Pulmonary artery endothelial cell (primary cell): ENCODE measurements around the gene OR5AC2. TPM values are rescaled to one million over a fixed set of nuclear protein-coding genes. Genes with fewer than 3 reads are reported as not detected.

ENCODE experiments used
- DNase-seq: peaks from one replicate; pipeline ENCODE4 v3.0.0-alpha.2; 2011; ENCODE audit warnings: low read depth, low spot score
- total RNA-seq: library from RNA; depleted of rRNA; stranded (reverse); fragments of >200 nt; gene quantifications from 2 replicates; pipeline ENCODE4 v1.2.3, GENCODE V29; 2014

The OR5AC2 gene
- not detected in 2 replicates for total RNA-seq

DNA sequence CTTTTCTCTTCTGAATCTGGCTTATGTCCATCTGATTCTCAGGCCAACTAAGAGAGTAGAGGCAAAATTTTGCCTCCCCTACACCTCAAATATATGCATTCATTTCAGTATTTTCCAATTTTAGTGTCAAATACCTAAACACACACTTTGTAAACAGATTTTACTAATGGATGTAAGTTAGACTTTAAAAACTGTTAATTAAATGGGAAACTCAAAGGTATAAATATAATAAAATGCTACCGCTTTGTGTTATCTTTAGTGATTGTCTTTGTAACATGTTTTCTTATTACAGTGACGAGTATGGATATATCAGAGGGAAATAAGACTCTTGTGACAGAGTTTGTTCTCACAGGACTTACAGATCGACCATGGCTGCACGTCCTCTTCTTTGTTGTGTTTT lies at the start of gene OR5AC2:
Gene OR5AC2 (plus strand): TSS at position 301 of the 400 bp plus-strand sequence. CDS start 0 bp downstream, at position 301.
- DNase-seq = no peak

DNA sequence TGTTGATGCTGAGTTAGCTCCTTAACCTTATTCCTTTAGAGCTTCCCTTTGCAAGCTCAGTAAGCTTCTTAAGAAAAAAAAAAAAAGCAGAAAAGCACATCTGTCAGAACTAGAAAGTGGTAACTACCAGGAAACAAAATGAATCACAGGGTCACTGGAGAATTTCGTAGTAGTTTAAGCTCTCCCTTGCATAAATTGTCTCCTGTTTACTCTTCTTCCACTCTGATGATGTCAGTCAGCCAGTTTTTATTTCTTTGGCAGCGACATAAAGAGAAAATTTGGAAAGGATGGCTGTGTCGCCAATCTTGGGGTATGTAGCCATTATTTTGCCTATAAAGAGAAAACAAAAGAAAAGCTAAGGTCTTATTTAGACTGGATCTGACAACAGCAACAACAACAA lies 48.7 kb upstream of the OR5AC2 start:
- DNase-seq = no peak

- DNase-seq = no peak
Observed at GRCh38 chr3:98038876-98039275, 48.1 kb upstream of the OR5AC2 start.

GRCh38 chr3:98039322-98040024 lies 47.5 kb upstream of the OR5AC2 start:
- DNase-seq = peak; percentile 48

DNA sequence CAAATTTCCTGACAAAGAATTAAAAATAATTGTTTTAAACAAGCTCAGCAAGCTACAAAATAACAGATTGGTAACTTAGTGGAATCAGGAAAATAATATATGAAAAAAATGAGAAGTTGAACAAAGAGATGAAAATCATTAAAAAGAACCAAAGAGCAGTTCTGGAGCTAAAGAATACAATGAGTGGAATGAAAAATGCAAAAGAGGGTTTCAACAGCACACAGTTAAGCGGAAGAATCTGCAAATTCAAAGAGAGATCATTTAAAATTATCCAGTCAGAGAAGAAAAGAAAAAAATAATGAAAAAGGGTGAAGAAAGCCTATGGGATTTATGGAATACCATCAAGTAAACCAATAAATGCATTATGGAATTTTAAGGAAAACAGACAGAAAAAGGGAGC lies 45.6 kb upstream of the OR5AC2 start:
- no peak for DNase-seq

DNA sequence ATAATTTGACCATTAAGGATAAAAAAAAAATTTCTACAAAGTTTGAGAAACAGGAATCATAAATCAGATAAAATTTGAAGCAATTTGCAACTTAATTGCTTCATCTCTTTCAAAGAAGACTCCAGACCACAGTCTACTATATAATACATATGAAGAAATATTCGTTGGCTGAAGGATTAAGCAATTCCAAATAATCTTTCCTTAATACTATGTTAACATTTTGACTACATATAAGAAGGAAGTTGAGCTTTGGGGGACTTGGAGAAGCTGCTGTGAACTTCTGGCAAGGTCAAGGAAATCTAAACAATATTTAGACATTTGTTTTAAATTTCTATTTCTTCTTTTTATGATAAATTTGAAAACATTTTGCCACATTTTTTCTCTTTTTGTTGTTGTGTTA lies 38.4 kb upstream of the OR5AC2 start:
- DNase-seq = no peak

DNA sequence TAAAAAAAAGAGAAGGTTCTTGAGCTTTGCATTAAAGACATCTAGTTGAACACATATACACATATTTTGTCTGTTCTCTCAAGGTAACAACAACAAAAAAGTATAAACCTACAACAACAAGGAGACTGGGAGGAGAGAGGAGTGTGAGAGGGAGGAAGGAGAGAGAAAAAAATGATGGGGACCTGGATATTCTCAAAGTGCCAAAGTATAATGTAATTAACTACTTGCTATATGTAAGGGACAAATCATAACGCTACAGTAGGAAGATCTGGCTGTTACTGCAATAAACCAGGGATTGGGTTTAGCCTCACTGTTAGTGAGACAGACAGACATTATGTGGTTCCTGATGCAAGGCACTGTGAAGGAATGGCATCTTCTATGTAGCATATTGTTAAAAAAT lies 37.7 kb upstream of the OR5AC2 start:
- no peak for DNase-seq

GRCh38 chr3:98056035-98056434 lies 30.9 kb upstream of the OR5AC2 start:
- DNase-seq = no peak

DNA sequence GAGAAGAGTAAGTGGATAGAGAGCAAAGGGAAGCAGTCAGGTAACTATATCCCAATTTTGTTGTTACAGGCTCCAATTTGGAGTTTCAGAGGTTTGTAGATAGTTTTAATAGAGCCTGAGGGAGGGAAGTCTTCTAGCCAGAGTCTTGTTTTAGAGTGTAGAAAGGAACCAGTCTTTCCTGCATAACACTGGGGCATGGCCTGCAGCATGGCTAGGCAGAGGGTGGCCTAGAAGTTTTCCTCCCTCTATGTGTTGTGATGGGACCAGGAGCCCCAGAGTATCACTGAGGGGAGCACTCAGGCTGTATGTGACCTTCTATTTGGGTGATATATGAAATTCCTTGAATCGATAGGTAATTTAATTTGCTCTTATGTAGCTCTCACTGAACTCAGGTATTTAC lies 29.3 kb upstream of the OR5AC2 start:
- no peak for DNase-seq

DNA sequence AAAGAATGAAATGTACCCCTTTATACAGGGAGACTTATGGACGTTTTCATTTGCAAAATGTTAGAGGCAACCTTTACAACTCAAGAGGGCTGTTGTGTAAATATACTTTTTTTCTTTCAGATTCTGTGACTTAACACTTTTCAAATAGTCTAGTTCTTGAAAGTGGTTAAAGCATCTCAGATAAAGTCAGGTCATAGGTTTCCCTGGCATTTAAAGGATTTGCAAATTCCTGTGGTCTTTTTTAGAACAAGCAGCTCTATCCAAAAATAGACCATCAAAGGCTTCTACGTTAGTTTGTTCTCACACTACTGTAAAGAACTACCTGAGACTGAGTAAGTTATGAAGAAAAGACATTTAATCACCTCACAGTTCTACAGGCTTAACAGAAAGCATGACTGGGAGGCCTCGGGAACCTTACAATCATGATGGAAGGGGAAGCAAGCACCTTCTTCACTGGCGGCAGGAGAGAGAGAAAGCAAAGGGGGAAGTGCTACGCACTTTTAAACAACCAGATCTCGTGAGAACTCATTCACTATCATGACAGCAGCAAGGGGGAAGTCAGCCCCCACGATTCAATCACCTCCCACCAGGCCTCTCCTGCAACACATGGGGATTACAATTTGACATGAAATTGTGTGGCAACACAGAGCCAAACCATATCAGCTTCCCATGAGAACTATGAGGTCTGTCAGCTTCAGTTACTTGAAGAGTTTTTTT lies 28.6 kb upstream of the OR5AC2 start:
- DNase-seq = no peak

GRCh38 chr3:98068824-98069223 lies 18.1 kb upstream of the OR5AC2 start:
- DNase-seq = no peak

DNA sequence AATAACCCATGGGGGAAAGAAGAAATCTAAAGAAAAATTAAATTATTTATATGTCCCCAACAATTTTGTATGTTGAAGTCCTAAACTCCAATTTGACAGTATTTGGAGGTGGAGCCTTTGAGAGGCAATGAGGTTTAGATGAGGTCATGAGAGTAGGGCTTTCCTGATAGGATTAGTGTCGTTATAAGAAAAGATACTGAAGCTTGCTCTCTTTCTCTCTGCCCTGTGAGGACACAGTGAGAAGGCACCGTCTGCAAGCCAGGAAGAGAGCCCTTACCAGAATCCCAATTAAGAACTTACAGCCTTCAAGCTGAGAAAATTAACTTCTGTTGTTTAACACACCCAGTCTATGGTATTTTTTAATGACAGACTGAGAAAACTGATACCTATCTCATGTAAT lies 16.1 kb upstream of the OR5AC2 start:
- DNase-seq = no peak

DNA sequence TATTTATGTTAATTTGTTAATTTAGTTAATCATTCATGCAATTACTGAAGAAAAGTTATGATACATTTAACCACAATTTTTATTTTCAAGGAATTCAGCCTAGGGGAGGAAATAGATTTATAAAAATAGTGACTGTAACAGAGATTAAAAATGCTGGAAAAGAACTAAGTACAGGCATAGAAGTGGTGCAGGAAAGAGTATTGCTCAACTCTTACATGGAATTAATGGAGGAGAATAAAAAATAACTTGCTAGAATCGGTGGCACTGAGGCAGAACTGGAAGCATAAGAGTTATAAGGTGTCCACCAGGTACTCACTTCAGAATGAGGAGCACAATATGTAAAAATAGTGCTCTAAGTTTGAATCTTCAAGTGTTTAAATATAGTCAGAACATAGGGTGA lies 13.5 kb upstream of the OR5AC2 start:
- no peak for DNase-seq

DNA sequence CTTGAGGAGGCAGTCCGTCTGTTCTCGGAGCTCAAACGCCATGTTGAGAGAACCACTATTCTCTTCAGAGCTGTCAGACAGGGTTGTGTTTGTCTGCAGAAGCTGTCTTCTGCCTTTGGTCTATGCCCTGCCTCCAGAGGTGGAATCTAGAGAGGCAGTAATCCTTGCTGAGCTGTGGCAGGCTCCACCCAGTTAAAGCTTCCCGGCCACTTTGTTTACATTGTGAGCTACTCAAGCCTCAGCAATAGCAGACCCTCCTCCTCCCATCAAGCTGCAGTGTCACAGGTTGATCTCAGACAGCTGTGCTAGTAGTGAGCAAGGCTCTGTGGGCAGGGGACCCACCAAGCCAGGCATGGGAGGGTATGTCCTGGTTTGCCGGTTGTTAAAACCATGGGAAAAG lies 8.9 kb downstream of the OR5AC2 start:
- DNase-seq = no peak

DNA sequence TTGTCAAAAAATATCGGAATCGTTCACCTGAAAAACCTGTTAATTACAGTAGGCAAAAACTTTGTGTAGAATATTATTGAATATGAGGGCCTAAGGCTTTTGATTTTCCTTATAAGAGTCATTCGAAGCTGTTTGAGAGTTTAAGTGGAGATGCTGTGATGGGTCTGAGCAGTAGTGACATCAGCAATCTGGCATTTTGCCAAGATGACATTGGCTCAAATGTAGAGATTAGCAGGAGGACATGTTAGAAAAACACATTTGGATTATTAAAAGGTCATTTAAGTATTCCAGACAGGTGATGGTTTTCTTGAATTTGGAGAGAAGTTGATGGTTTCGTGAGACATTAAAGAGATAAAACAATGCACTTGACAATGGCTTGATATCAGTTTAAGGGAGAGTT lies 12.9 kb downstream of the OR5AC2 start:
- no peak for DNase-seq

- DNase-seq = no peak
Observed at GRCh38 chr3:98108162-98108561, 21.2 kb downstream of the OR5AC2 start.

GRCh38 chr3:98109807-98110549 lies 23.0 kb downstream of the OR5AC2 start:
- no peak for DNase-seq

DNA sequence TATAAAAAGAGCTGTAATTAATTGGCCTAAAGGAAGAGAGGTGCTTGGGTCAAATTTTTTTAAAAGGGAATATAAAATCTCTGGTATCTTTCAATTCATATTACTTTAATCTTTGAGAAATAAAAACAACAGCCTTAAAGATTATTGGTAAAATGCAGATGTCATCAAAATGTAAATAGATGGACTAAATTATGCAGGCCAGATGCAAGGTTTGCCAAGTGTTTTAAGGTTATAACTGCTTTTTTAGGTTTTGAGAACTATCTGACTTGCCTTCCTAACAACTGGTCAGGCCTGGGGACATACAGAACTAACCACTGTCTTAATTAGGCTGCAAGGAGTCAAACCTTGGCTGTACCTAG lies 23.6 kb downstream of the OR5AC2 start:
- DNase-seq = no peak

DNA sequence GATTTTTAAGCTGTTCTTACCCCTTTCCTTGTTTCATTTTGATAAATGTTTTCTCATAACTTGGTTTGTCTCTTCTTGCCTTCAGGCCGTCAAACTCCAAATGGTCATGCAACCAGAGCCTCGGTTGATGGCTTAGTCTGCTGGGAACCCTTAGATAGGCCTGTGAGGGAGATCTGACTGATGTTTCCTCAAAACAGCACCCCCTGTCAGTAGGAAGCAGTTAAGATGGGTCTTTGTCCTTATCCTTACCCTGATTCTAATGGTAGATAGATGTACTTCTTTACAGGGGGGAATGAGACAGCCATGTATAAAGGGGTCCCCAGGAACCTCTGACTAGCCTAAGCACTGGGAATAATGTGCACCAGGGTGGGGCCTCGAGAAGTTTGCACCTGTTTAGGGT lies 27.3 kb downstream of the OR5AC2 start:
- no peak for DNase-seq

- no peak for DNase-seq
Observed at GRCh38 chr3:98115717-98116116, 28.7 kb downstream of the OR5AC2 start.

GRCh38 chr3:98130421-98130820 lies 43.4 kb downstream of the OR5AC2 start, which contains the start of gene OR5H1:
Gene OR5H1, plus strand, starts transcription at chr3:98130721. Its CDS starts 1,977 bp downstream, at chr3:98132698.
- DNase-seq = no peak

DNA sequence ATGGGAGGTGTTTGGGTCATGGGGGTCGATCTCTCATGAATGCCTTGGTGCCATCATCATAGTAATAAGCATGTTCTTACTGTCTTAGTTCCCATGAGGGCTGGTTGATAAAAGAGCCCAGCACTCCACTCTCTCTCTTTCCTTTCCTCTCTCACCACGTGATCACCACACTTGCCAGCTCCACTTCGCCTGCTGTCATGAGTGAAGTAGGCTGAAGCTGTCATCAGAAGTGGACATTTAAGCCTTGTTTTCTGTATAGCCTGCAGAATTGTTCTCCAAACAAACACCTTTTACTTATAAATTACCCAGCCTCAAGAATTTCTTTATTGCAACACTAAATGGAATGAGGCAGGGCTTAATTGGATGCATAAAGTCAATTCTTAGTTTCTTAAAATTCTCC lies 49.7 kb downstream of the OR5AC2 start:
- no peak for DNase-seq
